ENCODE results near the gene NACA2.
"Not testable (repeated sequence)": the region's sequence is repeated elsewhere in the genome, so short reads cannot be mapped to it uniquely, and the experiment has no call there.

NACA2 gene

GRCh38 chr17:61562287-61562686 is 28.7 kb downstream of the NACA2 start:
- no peak overlapping the region for H3K4me3 ChIP-seq (ENCODE audit: low read depth, low read length)
- no peak for TF ChIP-seq CTCF (IDR thresholded peaks at IDR 0.05; ENCODE audit: low read depth, low read length)

GRCh38 chr17:61561354-61561753 is 29.7 kb downstream of the NACA2 start:
- no peak for TF ChIP-seq CTCF (IDR thresholded peaks at IDR 0.05; ENCODE audit: low read depth, low read length)
- H3K4me3 ChIP-seq (ENCODE audit: low read depth, low read length): no peak overlapping the region

- TF ChIP-seq CTCF (IDR thresholded peaks at IDR 0.05; ENCODE audit: low read depth, low read length): no peak
These were observed 30.9 kb downstream of the NACA2 start for GRCh38 chr17:61560071-61560470.

GRCh38 chr17:61556224-61557188 is 34.5 kb downstream of the NACA2 start:
- no peak overlapping the region for H3K4me3 ChIP-seq (ENCODE audit: low read depth, low read length)
- TF ChIP-seq CTCF (IDR thresholded peaks at IDR 0.05; ENCODE audit: low read depth, low read length): no peak

More at GRCh38 chr17:61560071-61560470, 30.9 kb downstream of the NACA2 start:
- H3K4me3 ChIP-seq (ENCODE audit: low read depth, low read length): no peak overlapping the region

GRCh38 chr17:61555127-61555566 is 35.9 kb downstream of the NACA2 start:
- H3K4me3 ChIP-seq (ENCODE audit: low read depth, low read length): no peak overlapping the region

GRCh38 chr17:61554209-61554608 is 36.8 kb downstream of the NACA2 start:
- H3K4me3 ChIP-seq (ENCODE audit: low read depth, low read length): no peak overlapping the region
- no peak for TF ChIP-seq CTCF (IDR thresholded peaks at IDR 0.05; ENCODE audit: low read depth, low read length)

More at GRCh38 chr17:61555127-61555566, 35.9 kb downstream of the NACA2 start:
- no peak for TF ChIP-seq CTCF (IDR thresholded peaks at IDR 0.05; ENCODE audit: low read depth, low read length)

GRCh38 chr17:61552560-61552959 is 38.5 kb downstream of the NACA2 start:
- not testable (repeated sequence) for H3K4me3 ChIP-seq (ENCODE audit: low read depth, low read length)

Data from WI38 (cell line).